Testis (tissue), 3 donors: ENCODE results near the gene NRP2. TPM values are rescaled to one million over a fixed set of nuclear protein-coding genes. Genes with fewer than 3 reads are reported as not detected.
A peak's percentile ranks its signal among the peaks of the same experiment; 100 is the strongest.

ENCODE experiments used
- DNase-seq: peaks from one replicate; pipeline ENCODE4 v3.0.0-alpha.2; 2019
- H3K27ac ChIP-seq, 2 donors: fragments of 200-600 bp; sonication (generic); one replicate each; pipeline ENCODE4 v1.5.1; 2019
- H3K27me3 ChIP-seq: fragments of 200-600 bp; sonication (generic); one replicate; pipeline ENCODE4 v1.5.1; 2019
- H3K36me3 ChIP-seq: fragments of 200-600 bp; sonication (generic); one replicate; pipeline ENCODE4 v1.5.1; 2017; ENCODE audit warnings: low read depth; ENCODE audit errors: missing control alignments
- H3K4me1 ChIP-seq: fragments of 200-600 bp; sonication (generic); one replicate; pipeline ENCODE4 v1.5.1; 2019
- H3K4me3 ChIP-seq, 2 donors: fragments of 200-600 bp; sonication (generic); one replicate each; pipeline ENCODE4 v1.5.1; 2017 to 2019
- H3K9me3 ChIP-seq: fragments of 200-600 bp; sonication (generic); one replicate; pipeline ENCODE4 v1.5.1; 2017
- CTCF ChIP-seq, 3 experiments: fragments of 450-650 bp in 2 of 3; fragments of 200-600 bp in 1 of 3; sonication (generic) in 1 of 3; IDR thresholded peaks; one replicate each; pipeline ENCODE4 v1.5.1; 2016 to 2019; ENCODE audit warnings: antibody characterized with exemption in 3 of 3, mild to moderate bottlenecking in 2 of 3, moderate library complexity in 1 of 3
- POLR2A ChIP-seq: fragments of 450-650 bp; IDR thresholded peaks from one replicate; pipeline ENCODE4 v1.6.1; 2017; ENCODE audit warnings: antibody characterized with exemption, mild to moderate bottlenecking, moderate library complexity
- WGBS, 2 donors: methylation state at CpG; one replicate each; pipeline ENCODE4 v1.1.5; 2018; 5-methylcytosine and 5-hydroxymethylcytosine counted together
- intact Hi-C: fragments of 100-400 bp; cut with DNase I; formaldehyde crosslinking; loops from one replicate; pipeline ENCODE4 v1.15.1; 2023; ENCODE audit warnings: low total_unique reads
- polyA plus RNA-seq: library from polyadenylated mRNA; stranded (reverse); fragments of 350-450 nt; fragmentation: Illumina TruSeq; extraction: RNeasy Lipid Tissue Mini Kit (QIAGEN cat#74804); gene quantifications from one replicate; pipeline ENCODE4 v1.2.3, GENCODE V29; 2014; ENCODE audit warnings: low read depth, low replicate concordance; ENCODE audit not compliant: insufficient read depth
- total RNA-seq, 2 donors: library from RNA; depleted of rRNA; stranded (reverse); fragments of >200 nt; gene quantifications; one replicate each; pipeline ENCODE4 v1.2.3, GENCODE V29; 2016

Gene NRP2
- total and polyA plus RNA-seq, 3 donors from 2014 or later, result 6.3 to 10.6 (median 6.3) TPM

GRCh38 chr2:205675861-205676516, 6.3 kb upstream of the NRP2 start:
- intact Hi-C loops, result loop anchor here (10.0 kb wide), 1 partner anchor 1351 kb away; no protein-coding TSS in a partner anchor
- Histone ChIP-seq H3K4me1 (no peaks in the 10 kb centered on the region), H3K36me3 (no peaks in the 10 kb centered on the region), H3K27ac (no peak overlapping the region), H3K4me3 (no peak overlapping the region), H3K27me3 (no peaks in the 10 kb centered on the region), H3K9me3 (no peaks in the 10 kb centered on the region)
- TF ChIP-seq POLR2A (no peak), CTCF (IDR thresholded peaks at IDR 0.05) (peak; percentile 62 to 80 (median 65))
- 36 to 49% methylated on average over 7 of the region's 7 CpGs for WGBS, 2 donors
- no peak for DNase-seq

GRCh38 chr2:205678541-205679142, 3.7 kb upstream of the NRP2 start:
- TF ChIP-seq POLR2A (no peak), CTCF (IDR thresholded peaks at IDR 0.05) (no peak)
- intact Hi-C loops, result loop anchor here (10.0 kb wide), 1 partner anchor 1354 kb away; no protein-coding TSS in a partner anchor
- no peaks in the 10 kb centered on the region for H3K4me1 ChIP-seq
- 87 to 90% methylated on average over 9 of the region's 9 CpGs for WGBS, 2 donors
- no peak for DNase-seq
- H3K27ac ChIP-seq, result no peak overlapping the region
- no peaks in the 10 kb centered on the region for H3K36me3 ChIP-seq
- no peak overlapping the region for H3K4me3 ChIP-seq
- H3K27me3 ChIP-seq, result no peaks in the 10 kb centered on the region
- H3K9me3 ChIP-seq, result no peaks in the 10 kb centered on the region

GRCh38 chr2:205679410-205680009, 2.8 kb upstream of the NRP2 start:
- Histone ChIP-seq H3K36me3 (no peaks in the 10 kb centered on the region), H3K9me3 (no peaks in the 10 kb centered on the region), H3K27me3 (no peaks in the 10 kb centered on the region), H3K27ac (no peak overlapping the region), H3K4me1 (no peaks in the 10 kb centered on the region), H3K4me3 (no peak overlapping the region)
- DNase-seq, result no peak
- WGBS, 2 donors, result 75 to 76% methylated on average over 5 of the region's 5 CpGs
- intact Hi-C loops, result loop anchor here (10.0 kb wide), 1 partner anchor 1355 kb away; no protein-coding TSS in a partner anchor
- TF ChIP-seq POLR2A, result no peak
- TF ChIP-seq CTCF (IDR thresholded peaks at IDR 0.05), result no peak

GRCh38 chr2:205680067-205680466, 2.2 kb upstream of the NRP2 start:
- intact Hi-C loops, result no loop called here
- H3K4me3 ChIP-seq, result no peak overlapping the region
- peaks cover 3% of the 10 kb centered on the region for H3K4me1 ChIP-seq
- TF ChIP-seq POLR2A (no peak), CTCF (IDR thresholded peaks at IDR 0.05) (peak; percentile 42 to 68 (median 54))
- H3K27ac ChIP-seq, result no peak overlapping the region
- no peaks in the 10 kb centered on the region for H3K36me3 ChIP-seq
- DNase-seq, result peak; percentile 69
- H3K27me3 ChIP-seq, result no peaks in the 10 kb centered on the region
- WGBS, 2 donors, result 46 to 48% methylated on average over 3 of the region's 3 CpGs
- no peaks in the 10 kb centered on the region for H3K9me3 ChIP-seq
